ENCODE results near the gene TAS2R13. TPM values are rescaled to one million over a fixed set of nuclear protein-coding genes. Genes with fewer than 3 reads are reported as not detected.

The TAS2R13 gene
- total RNA-seq, 1 experiment from 2014 or later = 1.6 TPM

GRCh38 chr12:10896854-10897253 lies 12.5 kb downstream of the TAS2R13 start:
- CTCF ChIA-PET = no interaction called here
- H3K36me3 Mint-ChIP-seq (ENCODE audit: insufficient read depth, unreplicated experiment) = peaks cover 8% of the 10 kb centered on the region
- intact Hi-C loops (cut with micrococcal nuclease; ENCODE audit: unreplicated experiment) = loop anchor here (10.0 kb wide), 1 partner anchor 278 kb away; the partner anchor contains the start of gene SMIM10L1
- Histone ChIP-seq H3K36me3 (ENCODE audit: control insufficient read depth, insufficient read depth, low read length) (no peaks in the 10 kb centered on the region), H3K27me3 (replicated peaks; ENCODE audit: control insufficient read depth, insufficient read depth, low read length) (no peaks in the 10 kb centered on the region), H3K9me3 (no peaks in the 10 kb centered on the region), H3K4me3 (ENCODE audit: low read depth, low read length) (no peak overlapping the region), H3K4me1 (peaks cover 16% of the 10 kb centered on the region)
- BruUV-seq (replicated peaks) = no TSS peak
- DNase-seq = no peak
- peaks cover 23% of the 10 kb centered on the region for H3K9me3 Mint-ChIP-seq (ENCODE audit: unreplicated experiment)
- H3K4me1 Mint-ChIP-seq (ENCODE audit: low read depth, unreplicated experiment) = peaks cover 30% of the 10 kb centered on the region
- H3K27me3 Mint-ChIP-seq (ENCODE audit: insufficient read depth, unreplicated experiment) = no peaks in the 10 kb centered on the region
- no peak overlapping the region for H3K27ac Mint-ChIP-seq (ENCODE audit: unreplicated experiment)
- POLR2A ChIA-PET = no interaction called here
- TF ChIP-seq, protein P1, sequence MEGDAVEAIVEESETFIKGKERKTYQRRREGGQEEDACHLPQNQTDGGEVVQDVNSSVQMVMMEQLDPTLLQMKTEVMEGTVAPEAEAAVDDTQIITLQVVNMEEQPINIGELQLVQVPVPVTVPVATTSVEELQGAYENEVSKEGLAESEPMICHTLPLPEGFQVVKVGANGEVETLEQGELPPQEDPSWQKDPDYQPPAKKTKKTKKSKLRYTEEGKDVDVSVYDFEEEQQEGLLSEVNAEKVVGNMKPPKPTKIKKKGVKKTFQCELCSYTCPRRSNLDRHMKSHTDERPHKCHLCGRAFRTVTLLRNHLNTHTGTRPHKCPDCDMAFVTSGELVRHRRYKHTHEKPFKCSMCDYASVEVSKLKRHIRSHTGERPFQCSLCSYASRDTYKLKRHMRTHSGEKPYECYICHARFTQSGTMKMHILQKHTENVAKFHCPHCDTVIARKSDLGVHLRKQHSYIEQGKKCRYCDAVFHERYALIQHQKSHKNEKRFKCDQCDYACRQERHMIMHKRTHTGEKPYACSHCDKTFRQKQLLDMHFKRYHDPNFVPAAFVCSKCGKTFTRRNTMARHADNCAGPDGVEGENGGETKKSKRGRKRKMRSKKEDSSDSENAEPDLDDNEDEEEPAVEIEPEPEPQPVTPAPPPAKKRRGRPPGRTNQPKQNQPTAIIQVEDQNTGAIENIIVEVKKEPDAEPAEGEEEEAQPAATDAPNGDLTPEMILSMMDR (IDR thresholded peaks at IDR 0.05; ENCODE audit: insufficient read depth in 1 of 2, low read depth in 1 of 2, low read length in 1 of 2, severe bottlenecking in 1 of 2, unreplicated experiment in 1 of 2) = no peak
- H3K4me3 Mint-ChIP-seq (ENCODE audit: unreplicated experiment) = no peak overlapping the region

GRCh38 chr12:10891937-10892336 lies 17.4 kb downstream of the TAS2R13 start:
- H3K27me3 ChIP-seq (replicated peaks; ENCODE audit: control insufficient read depth, insufficient read depth, low read length) = no peaks in the 10 kb centered on the region
- Mint-ChIP-seq H3K4me3 (ENCODE audit: unreplicated experiment) (peak overlapping the region; percentile 46), H3K36me3 (ENCODE audit: insufficient read depth, unreplicated experiment) (peaks cover 4% of the 10 kb centered on the region), H3K9me3 (ENCODE audit: unreplicated experiment) (peaks cover 8% of the 10 kb centered on the region), H3K27me3 (ENCODE audit: insufficient read depth, unreplicated experiment) (no peaks in the 10 kb centered on the region), H3K4me1 (ENCODE audit: low read depth, unreplicated experiment) (peaks cover 39% of the 10 kb centered on the region), H3K27ac (ENCODE audit: unreplicated experiment) (peak overlapping the region; percentile 52)
- intact Hi-C loops (cut with micrococcal nuclease; ENCODE audit: unreplicated experiment) = loop anchor here (1.0 to 10.0 kb wide), 2 partner anchors 11 to 283 kb away; partner anchors contain the start of gene SMIM10L1
- no peaks in the 10 kb centered on the region for H3K9me3 ChIP-seq
- peaks cover 33% of the 10 kb centered on the region for H3K4me1 ChIP-seq
- no TSS peak for BruUV-seq (replicated peaks)
- H3K4me3 ChIP-seq (ENCODE audit: low read depth, low read length) = no peak overlapping the region
- ChIA-PET CTCF (interaction anchor here (0.8 to 1.5 kb wide), 5 partner anchors 9 to 142 kb away, joined by 3 to 5 read pairs (median 4); no protein-coding TSS in a partner anchor), POLR2A (interaction anchor here (1.0 kb wide), 1 partner anchor 279 kb away, joined by 5 read pairs; the partner anchor contains the start of gene SMIM10L1)
- no peaks in the 10 kb centered on the region for H3K36me3 ChIP-seq (ENCODE audit: control insufficient read depth, insufficient read depth, low read length)
- TF ChIP-seq, protein P1 (IDR thresholded peaks at IDR 0.05; ENCODE audit: insufficient read depth in 1 of 2, low read depth in 1 of 2, low read length in 1 of 2, severe bottlenecking in 1 of 2, unreplicated experiment in 1 of 2) = no peak
- DNase-seq = peak; percentile 86 to 89

GRCh38 chr12:10889226-10889625 lies 20.1 kb downstream of the TAS2R13 start:
- Mint-ChIP-seq H3K36me3 (ENCODE audit: insufficient read depth, unreplicated experiment) (peaks cover 4% of the 10 kb centered on the region), H3K4me1 (ENCODE audit: low read depth, unreplicated experiment) (peaks cover 36% of the 10 kb centered on the region), H3K27ac (ENCODE audit: unreplicated experiment) (no peak overlapping the region), H3K9me3 (ENCODE audit: unreplicated experiment) (no peaks in the 10 kb centered on the region), H3K4me3 (ENCODE audit: unreplicated experiment) (no peak overlapping the region), H3K27me3 (ENCODE audit: insufficient read depth, unreplicated experiment) (no peaks in the 10 kb centered on the region)
- TF ChIP-seq, protein P1 (IDR thresholded peaks at IDR 0.05; ENCODE audit: insufficient read depth in 1 of 2, low read depth in 1 of 2, low read length in 1 of 2, severe bottlenecking in 1 of 2, unreplicated experiment in 1 of 2) = no peak
- ChIA-PET CTCF (no interaction called here), POLR2A (no interaction called here)
- no peak for DNase-seq
- no peaks in the 10 kb centered on the region for H3K27me3 ChIP-seq (replicated peaks; ENCODE audit: control insufficient read depth, insufficient read depth, low read length)
- H3K9me3 ChIP-seq = no peaks in the 10 kb centered on the region
- no peaks in the 10 kb centered on the region for H3K36me3 ChIP-seq (ENCODE audit: control insufficient read depth, insufficient read depth, low read length)
- BruUV-seq (replicated peaks) = no TSS peak
- peaks cover 33% of the 10 kb centered on the region for H3K4me1 ChIP-seq
- H3K4me3 ChIP-seq (ENCODE audit: low read depth, low read length) = no peak overlapping the region
- intact Hi-C loops (cut with micrococcal nuclease; ENCODE audit: unreplicated experiment) = no loop called here

All from Caco-2 (cell line).